ENCODE results near the gene GYS2.

Gene GYS2

GRCh38 chr12:21538061-21538653 is 66.5 kb downstream of the GYS2 start:
- Histone ChIP-seq H3K4me3 (ENCODE audit: low read depth, low read length) (no peak overlapping the region), H3K27ac (ENCODE audit: low read depth, low read length) (no peak overlapping the region), H3K4me1 (ENCODE audit: control insufficient read depth, insufficient read depth, low read length, unreplicated experiment) (peaks cover 4% of the 10 kb centered on the region), H2AFZ (ENCODE audit: low read length, unreplicated experiment) (no peak overlapping the region), H3K27me3 (ENCODE audit: insufficient read depth, low read length) (no peaks in the 10 kb centered on the region; the same call in 1 of the 2 replicates), H3K36me3 (ENCODE audit: insufficient read depth, low read length) (no peaks in the 10 kb centered on the region), H3K79me2 (ENCODE audit: control insufficient read depth, insufficient read depth, low read length, unreplicated experiment) (no peaks in the 10 kb centered on the region)

GRCh38 chr12:21529456-21529855 is 75.2 kb downstream of the GYS2 start:
- no peaks in the 10 kb centered on the region for H3K79me2 ChIP-seq (ENCODE audit: control insufficient read depth, insufficient read depth, low read length, unreplicated experiment)
- H3K27me3 ChIP-seq (ENCODE audit: insufficient read depth, low read length) = no peaks in the 10 kb centered on the region
- peaks cover 21% of the 10 kb centered on the region for H3K4me1 ChIP-seq (ENCODE audit: control insufficient read depth, insufficient read depth, low read length, unreplicated experiment)
- H3K4me3 ChIP-seq (ENCODE audit: low read depth, low read length) = no peak overlapping the region
- no peak overlapping the region for H3K27ac ChIP-seq (ENCODE audit: low read depth, low read length)
- no peaks in the 10 kb centered on the region for H3K36me3 ChIP-seq (ENCODE audit: insufficient read depth, low read length)
- H2AFZ ChIP-seq (ENCODE audit: low read length, unreplicated experiment) = no peak overlapping the region

GRCh38 chr12:21528953-21529352 is 75.7 kb downstream of the GYS2 start:
- Histone ChIP-seq H2AFZ (ENCODE audit: low read length, unreplicated experiment) (no peak overlapping the region), H3K27me3 (ENCODE audit: insufficient read depth, low read length) (no peaks in the 10 kb centered on the region), H3K36me3 (ENCODE audit: insufficient read depth, low read length) (no peaks in the 10 kb centered on the region), H3K4me1 (ENCODE audit: control insufficient read depth, insufficient read depth, low read length, unreplicated experiment) (peaks cover 21% of the 10 kb centered on the region), H3K27ac (ENCODE audit: low read depth, low read length) (no peak overlapping the region), H3K79me2 (ENCODE audit: control insufficient read depth, insufficient read depth, low read length, unreplicated experiment) (no peaks in the 10 kb centered on the region), H3K4me3 (ENCODE audit: low read depth, low read length) (no peak overlapping the region)

GRCh38 chr12:21527451-21528180 is 77.0 kb downstream of the GYS2 start:
- peak overlapping the region; percentile 75 for H2AFZ ChIP-seq (ENCODE audit: low read length, unreplicated experiment)
- no peaks in the 10 kb centered on the region for H3K79me2 ChIP-seq (ENCODE audit: control insufficient read depth, insufficient read depth, low read length, unreplicated experiment)
- H3K27me3 ChIP-seq (ENCODE audit: insufficient read depth, low read length) = no peaks in the 10 kb centered on the region
- H3K27ac ChIP-seq (ENCODE audit: low read depth, low read length) = no peak overlapping the region
- peak overlapping the region; percentile 91 for H3K4me3 ChIP-seq (ENCODE audit: low read depth, low read length)
- H3K4me1 ChIP-seq (ENCODE audit: control insufficient read depth, insufficient read depth, low read length, unreplicated experiment) = peaks cover 21% of the 10 kb centered on the region
- H3K36me3 ChIP-seq (ENCODE audit: insufficient read depth, low read length) = no peaks in the 10 kb centered on the region

GRCh38 chr12:21526721-21527345 is 77.8 kb downstream of the GYS2 start:
- Histone ChIP-seq H3K4me1 (ENCODE audit: control insufficient read depth, insufficient read depth, low read length, unreplicated experiment) (peaks cover 21% of the 10 kb centered on the region), H3K79me2 (ENCODE audit: control insufficient read depth, insufficient read depth, low read length, unreplicated experiment) (no peaks in the 10 kb centered on the region), H3K36me3 (ENCODE audit: insufficient read depth, low read length) (no peaks in the 10 kb centered on the region), H3K27ac (ENCODE audit: low read depth, low read length) (no peak overlapping the region), H2AFZ (ENCODE audit: low read length, unreplicated experiment) (peak overlapping the region; percentile 64), H3K27me3 (ENCODE audit: insufficient read depth, low read length) (no peaks in the 10 kb centered on the region), H3K4me3 (ENCODE audit: low read depth, low read length) (peak overlapping the region; percentile 91)

- Histone ChIP-seq H3K4me3 (ENCODE audit: low read depth, low read length) (peak within 1 kb of the TSS; percentile 91), H3K27me3 (ENCODE audit: insufficient read depth, low read length) (no peaks in the 10 kb centered on the region), H3K4me1 (ENCODE audit: control insufficient read depth, insufficient read depth, low read length, unreplicated experiment) (peaks cover 21% of the 10 kb centered on the region), H3K27ac (ENCODE audit: low read depth, low read length) (no peak within 1 kb of the TSS), H2AFZ (ENCODE audit: low read length, unreplicated experiment) (peak within 1 kb of the TSS; percentile 64), H3K79me2 (ENCODE audit: control insufficient read depth, insufficient read depth, low read length, unreplicated experiment) (no peaks in the 10 kb centered on the region), H3K36me3 (ENCODE audit: insufficient read depth, low read length) (no peaks in the 10 kb centered on the region)
Measured at GRCh38 chr12:21526053-21526452, 78.6 kb downstream of the GYS2 start, which contains the start of gene SPX. Gene SPX, plus strand, starts transcription at chr12:21526296. Its CDS starts 177 bp downstream, at chr12:21526473.

GRCh38 chr12:21523148-21523547 is 81.5 kb downstream of the GYS2 start:
- H3K27me3 ChIP-seq (ENCODE audit: insufficient read depth, low read length) = no peaks in the 10 kb centered on the region
- no peak overlapping the region for H2AFZ ChIP-seq (ENCODE audit: low read length, unreplicated experiment)
- H3K4me3 ChIP-seq (ENCODE audit: low read depth, low read length) = no peak overlapping the region
- H3K79me2 ChIP-seq (ENCODE audit: control insufficient read depth, insufficient read depth, low read length, unreplicated experiment) = no peaks in the 10 kb centered on the region
- peaks cover 19% of the 10 kb centered on the region for H3K4me1 ChIP-seq (ENCODE audit: control insufficient read depth, insufficient read depth, low read length, unreplicated experiment)
- no peaks in the 10 kb centered on the region for H3K36me3 ChIP-seq (ENCODE audit: insufficient read depth, low read length)
- no peak overlapping the region for H3K27ac ChIP-seq (ENCODE audit: low read depth, low read length)

GRCh38 chr12:21521541-21521940 is 83.1 kb downstream of the GYS2 start:
- no peak overlapping the region for H3K27ac ChIP-seq (ENCODE audit: low read depth, low read length)

GRCh38 chr12:21518451-21518850 is 86.2 kb downstream of the GYS2 start:
- no peak overlapping the region for H3K27ac ChIP-seq (ENCODE audit: low read depth, low read length)
- H3K79me2 ChIP-seq (ENCODE audit: control insufficient read depth, insufficient read depth, low read length, unreplicated experiment) = no peaks in the 10 kb centered on the region
- no peaks in the 10 kb centered on the region for H3K27me3 ChIP-seq (ENCODE audit: insufficient read depth, low read length)
- peaks cover 17% of the 10 kb centered on the region for H3K36me3 ChIP-seq (ENCODE audit: insufficient read depth, low read length)
- H3K4me1 ChIP-seq (ENCODE audit: control insufficient read depth, insufficient read depth, low read length, unreplicated experiment) = no peaks in the 10 kb centered on the region
- no peak overlapping the region for H2AFZ ChIP-seq (ENCODE audit: low read length, unreplicated experiment)
- no peak overlapping the region for H3K4me3 ChIP-seq (ENCODE audit: low read depth, low read length)

More at GRCh38 chr12:21521541-21521940, 83.1 kb downstream of the GYS2 start:
- peaks cover 3% of the 10 kb centered on the region; the same call in 1 of the 2 replicates for H3K36me3 ChIP-seq (ENCODE audit: insufficient read depth, low read length)
- no peaks in the 10 kb centered on the region for H3K27me3 ChIP-seq (ENCODE audit: insufficient read depth, low read length)
- no peak overlapping the region for H2AFZ ChIP-seq (ENCODE audit: low read length, unreplicated experiment)
- H3K4me1 ChIP-seq (ENCODE audit: control insufficient read depth, insufficient read depth, low read length, unreplicated experiment) = peaks cover 11% of the 10 kb centered on the region
- no peaks in the 10 kb centered on the region for H3K79me2 ChIP-seq (ENCODE audit: control insufficient read depth, insufficient read depth, low read length, unreplicated experiment)
- no peak overlapping the region for H3K4me3 ChIP-seq (ENCODE audit: low read depth, low read length)

- Histone ChIP-seq H3K36me3 (ENCODE audit: insufficient read depth, low read length) (peaks cover 17% of the 10 kb centered on the region), H3K4me1 (ENCODE audit: control insufficient read depth, insufficient read depth, low read length, unreplicated experiment) (no peaks in the 10 kb centered on the region)
Measured at GRCh38 chr12:21516281-21516680, 88.4 kb downstream of the GYS2 start.

More at GRCh38 chr12:21516281-21516680, 88.4 kb downstream of the GYS2 start:
- H3K27ac ChIP-seq (ENCODE audit: low read depth, low read length) = no peak overlapping the region
- H2AFZ ChIP-seq (ENCODE audit: low read length, unreplicated experiment) = no peak overlapping the region
- H3K4me3 ChIP-seq (ENCODE audit: low read depth, low read length) = no peak overlapping the region
- no peaks in the 10 kb centered on the region for H3K27me3 ChIP-seq (ENCODE audit: insufficient read depth, low read length)
- no peaks in the 10 kb centered on the region for H3K79me2 ChIP-seq (ENCODE audit: control insufficient read depth, insufficient read depth, low read length, unreplicated experiment)
